ENCODE results near the gene PARD3B. TPM values are rescaled to one million over a fixed set of nuclear protein-coding genes. Genes with fewer than 3 reads are reported as not detected.

The PARD3B gene
- total and polyA plus RNA-seq, 2 donors from 2014 or later, result 5.3 to 29.6 TPM

DNA sequence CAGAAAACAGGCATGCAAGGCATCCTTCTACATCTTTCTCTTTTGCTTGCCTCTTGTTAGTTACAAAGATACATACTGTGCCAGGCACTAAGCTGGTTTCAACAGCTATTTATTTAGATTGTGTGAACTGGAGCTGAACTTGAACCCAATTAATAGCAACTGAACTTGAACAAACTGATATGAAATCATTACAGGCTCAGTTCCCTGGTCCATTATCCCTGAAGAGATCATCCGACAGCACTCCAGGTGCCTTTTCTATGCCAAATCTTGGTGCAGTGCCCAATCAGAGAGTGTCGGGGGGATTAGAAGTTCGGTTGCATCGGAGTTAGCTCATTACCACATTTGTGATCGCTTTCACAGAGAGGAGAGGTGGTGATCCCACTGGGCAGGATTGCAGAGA is 477.6 kb downstream of the PARD3B start:
- Histone ChIP-seq H3K27ac (ENCODE audit: low read depth in 2 of 2, low read length in 2 of 2) (no peak overlapping the region), H3K9me3 (ENCODE audit: control insufficient read depth in 2 of 3, insufficient read depth in 1 of 3, low read length in 3 of 3) (no peaks in the 10 kb centered on the region), H3K27me3 (ENCODE audit: control insufficient read depth, insufficient read depth, low read length) (no peaks in the 10 kb centered on the region), H3K9ac (ENCODE audit: low read length in 3 of 3) (no peak overlapping the region), H3K4me1 (ENCODE audit: control insufficient read depth in 2 of 3, insufficient read depth in 2 of 3, low read depth in 1 of 3, low read length in 3 of 3) (peaks cover 0 to 4% (median 0%) of the 10 kb centered on the region in 3 donors), H3K4me3 (ENCODE audit: low read length in 3 of 3) (no peak overlapping the region), H3K36me3 (ENCODE audit: control insufficient read depth in 2 of 3, insufficient read depth in 3 of 3, low read length in 3 of 3) (no peaks in the 10 kb centered on the region)
- no peak for DNase-seq
- FAIRE-seq, result no peak
- TF ChIP-seq, protein P1, sequence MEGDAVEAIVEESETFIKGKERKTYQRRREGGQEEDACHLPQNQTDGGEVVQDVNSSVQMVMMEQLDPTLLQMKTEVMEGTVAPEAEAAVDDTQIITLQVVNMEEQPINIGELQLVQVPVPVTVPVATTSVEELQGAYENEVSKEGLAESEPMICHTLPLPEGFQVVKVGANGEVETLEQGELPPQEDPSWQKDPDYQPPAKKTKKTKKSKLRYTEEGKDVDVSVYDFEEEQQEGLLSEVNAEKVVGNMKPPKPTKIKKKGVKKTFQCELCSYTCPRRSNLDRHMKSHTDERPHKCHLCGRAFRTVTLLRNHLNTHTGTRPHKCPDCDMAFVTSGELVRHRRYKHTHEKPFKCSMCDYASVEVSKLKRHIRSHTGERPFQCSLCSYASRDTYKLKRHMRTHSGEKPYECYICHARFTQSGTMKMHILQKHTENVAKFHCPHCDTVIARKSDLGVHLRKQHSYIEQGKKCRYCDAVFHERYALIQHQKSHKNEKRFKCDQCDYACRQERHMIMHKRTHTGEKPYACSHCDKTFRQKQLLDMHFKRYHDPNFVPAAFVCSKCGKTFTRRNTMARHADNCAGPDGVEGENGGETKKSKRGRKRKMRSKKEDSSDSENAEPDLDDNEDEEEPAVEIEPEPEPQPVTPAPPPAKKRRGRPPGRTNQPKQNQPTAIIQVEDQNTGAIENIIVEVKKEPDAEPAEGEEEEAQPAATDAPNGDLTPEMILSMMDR (IDR thresholded peaks at IDR 0.05; ENCODE audit: borderline replicate concordance, extremely low read depth, insufficient read depth), result no peak
- intact Hi-C loops (cut with DNase I), result no loop called here

DNA sequence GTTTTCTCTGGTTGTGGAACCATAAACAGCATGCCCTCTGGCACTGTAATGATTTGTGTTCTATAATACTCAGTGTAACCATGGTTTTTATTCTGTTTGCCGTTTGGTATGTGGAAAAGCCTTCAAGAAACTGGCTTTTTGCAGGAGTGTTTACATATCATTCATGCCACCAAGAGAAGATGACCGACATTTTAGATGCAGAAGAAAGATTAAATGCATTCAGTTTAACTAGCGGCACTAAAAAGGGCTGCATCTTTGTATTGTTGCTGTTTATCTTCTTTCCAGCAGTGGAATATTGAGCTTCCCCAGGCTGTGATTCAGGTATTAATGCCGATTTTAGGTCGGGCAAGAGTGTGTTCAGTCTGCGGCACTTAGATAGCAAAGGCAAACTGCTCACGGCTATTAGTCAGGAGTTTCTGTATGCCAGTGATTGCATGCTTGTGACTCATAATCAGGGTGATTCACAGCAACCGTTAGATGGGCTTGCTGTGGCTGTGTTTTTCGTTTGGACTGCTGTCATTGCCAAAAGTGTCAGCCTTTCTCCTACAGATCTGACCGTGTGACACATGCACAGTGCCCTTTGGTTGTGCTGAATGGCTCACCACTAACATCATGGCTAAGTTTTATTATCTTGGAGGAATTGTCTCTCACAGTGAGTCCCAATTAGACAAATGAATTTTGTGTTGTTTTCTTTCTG is 479.7 kb downstream of the PARD3B start:
- TF ChIP-seq, protein P1 (IDR thresholded peaks at IDR 0.05; ENCODE audit: borderline replicate concordance, extremely low read depth, insufficient read depth), result no peak
- intact Hi-C loops (cut with DNase I), result no loop called here
- Histone ChIP-seq H3K4me1 (ENCODE audit: control insufficient read depth in 2 of 3, insufficient read depth in 2 of 3, low read depth in 1 of 3, low read length in 3 of 3) (peaks cover 0 to 4% (median 0%) of the 10 kb centered on the region in 3 donors), H3K27ac (ENCODE audit: low read depth in 2 of 2, low read length in 2 of 2) (no peak overlapping the region), H3K9me3 (ENCODE audit: control insufficient read depth in 2 of 3, insufficient read depth in 1 of 3, low read length in 3 of 3) (no peaks in the 10 kb centered on the region), H3K9ac (ENCODE audit: low read length in 3 of 3) (no peak overlapping the region), H3K36me3 (ENCODE audit: control insufficient read depth in 2 of 3, insufficient read depth in 3 of 3, low read length in 3 of 3) (no peaks in the 10 kb centered on the region), H3K4me3 (ENCODE audit: low read length in 3 of 3) (no peak overlapping the region), H3K27me3 (ENCODE audit: control insufficient read depth, insufficient read depth, low read length) (no peaks in the 10 kb centered on the region)
- no peak for FAIRE-seq
- peak in 1 of 5 donors; percentile 17 for DNase-seq

DNA sequence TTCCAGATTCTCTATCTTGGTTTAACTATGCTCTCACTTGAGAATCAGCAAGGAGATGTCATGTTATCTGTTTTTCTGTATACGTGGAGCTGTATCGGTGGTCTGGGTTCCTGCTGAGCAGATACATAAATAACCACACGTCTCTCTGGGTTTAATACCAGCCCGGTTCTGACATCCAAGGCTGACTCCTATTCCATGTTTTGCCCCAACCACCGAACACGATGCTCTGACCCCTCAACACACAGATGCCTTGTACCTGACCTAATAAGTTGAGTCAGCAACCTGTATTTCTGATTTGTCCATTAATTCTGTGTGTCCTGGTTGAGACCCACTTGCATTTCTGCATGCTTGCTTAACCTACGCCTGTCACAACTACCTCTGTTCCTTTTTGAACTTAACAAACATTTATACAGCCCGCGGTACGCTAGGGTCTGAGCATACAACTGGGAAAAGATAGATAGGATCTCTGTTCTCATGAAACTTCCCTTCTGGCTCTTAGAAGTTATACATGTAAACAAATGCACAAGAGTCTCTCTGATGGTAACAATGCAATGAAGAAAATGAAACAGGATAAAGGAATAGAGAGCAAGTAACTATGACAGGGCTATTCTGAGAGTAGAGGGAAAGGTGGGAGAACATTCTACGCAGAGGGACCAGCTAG is 480.4 kb downstream of the PARD3B start:
- Histone ChIP-seq H3K9me3 (ENCODE audit: control insufficient read depth in 2 of 3, insufficient read depth in 1 of 3, low read length in 3 of 3) (no peaks in the 10 kb centered on the region), H3K9ac (ENCODE audit: low read length in 3 of 3) (no peak overlapping the region), H3K27ac (ENCODE audit: low read depth in 2 of 2, low read length in 2 of 2) (no peak overlapping the region), H3K27me3 (ENCODE audit: control insufficient read depth, insufficient read depth, low read length) (no peaks in the 10 kb centered on the region), H3K4me3 (ENCODE audit: low read length in 3 of 3) (no peak overlapping the region), H3K4me1 (ENCODE audit: control insufficient read depth in 2 of 3, insufficient read depth in 2 of 3, low read depth in 1 of 3, low read length in 3 of 3) (peaks cover 0 to 4% (median 0%) of the 10 kb centered on the region in 3 donors), H3K36me3 (ENCODE audit: control insufficient read depth in 2 of 3, insufficient read depth in 3 of 3, low read length in 3 of 3) (no peaks in the 10 kb centered on the region)
- FAIRE-seq (no peak), DNase-seq (no peak)
- TF ChIP-seq, protein P1 (IDR thresholded peaks at IDR 0.05; ENCODE audit: borderline replicate concordance, extremely low read depth, insufficient read depth), result no peak
- intact Hi-C loops (cut with DNase I), result no loop called here
